ENCODE results near the gene SLC18A3.

DNA sequence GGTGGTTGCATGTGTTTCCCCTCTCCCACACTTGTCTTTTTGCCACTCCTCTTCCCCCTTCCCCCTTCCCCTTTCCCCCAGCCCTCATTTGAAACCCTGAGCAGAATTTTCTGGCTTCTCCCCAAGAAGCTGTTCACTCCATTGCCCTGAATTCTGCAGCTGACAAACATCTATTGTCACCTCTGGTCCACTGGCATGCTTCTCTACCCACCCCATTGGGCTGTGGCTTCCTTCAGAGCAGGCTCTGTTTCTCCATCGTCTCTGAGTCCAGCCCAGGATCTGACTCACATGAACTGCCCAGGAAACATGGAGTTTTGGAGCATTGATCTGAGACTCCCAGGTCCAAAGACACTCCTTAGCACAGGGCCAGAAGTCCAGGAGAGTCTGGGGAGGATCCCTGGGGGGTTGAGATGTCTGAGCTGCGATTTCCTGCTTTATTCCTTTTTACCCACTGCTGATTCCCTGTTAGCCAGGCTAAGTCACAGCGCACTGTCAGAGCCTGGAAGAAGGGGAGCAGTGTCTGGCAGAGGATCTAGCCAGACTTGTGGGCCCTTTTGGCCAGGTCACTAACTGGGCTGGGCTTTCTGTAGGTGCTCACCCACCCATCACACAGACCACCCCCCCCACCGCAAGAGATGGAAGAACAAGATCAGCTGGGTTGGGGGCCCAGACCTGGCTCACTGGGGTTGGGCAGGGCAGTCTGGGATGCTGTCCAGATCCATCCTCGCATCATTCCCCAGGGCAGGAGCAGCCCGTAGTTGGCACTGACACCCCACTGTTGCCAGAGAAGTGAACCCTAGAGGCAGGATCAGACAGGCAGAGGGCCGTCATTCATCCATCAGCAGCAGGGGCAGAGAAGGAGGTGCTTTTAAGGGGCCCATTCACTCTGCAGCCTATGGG lies 7.3 kb downstream of the SLC18A3 start:
- TF ChIP-seq, protein P1, sequence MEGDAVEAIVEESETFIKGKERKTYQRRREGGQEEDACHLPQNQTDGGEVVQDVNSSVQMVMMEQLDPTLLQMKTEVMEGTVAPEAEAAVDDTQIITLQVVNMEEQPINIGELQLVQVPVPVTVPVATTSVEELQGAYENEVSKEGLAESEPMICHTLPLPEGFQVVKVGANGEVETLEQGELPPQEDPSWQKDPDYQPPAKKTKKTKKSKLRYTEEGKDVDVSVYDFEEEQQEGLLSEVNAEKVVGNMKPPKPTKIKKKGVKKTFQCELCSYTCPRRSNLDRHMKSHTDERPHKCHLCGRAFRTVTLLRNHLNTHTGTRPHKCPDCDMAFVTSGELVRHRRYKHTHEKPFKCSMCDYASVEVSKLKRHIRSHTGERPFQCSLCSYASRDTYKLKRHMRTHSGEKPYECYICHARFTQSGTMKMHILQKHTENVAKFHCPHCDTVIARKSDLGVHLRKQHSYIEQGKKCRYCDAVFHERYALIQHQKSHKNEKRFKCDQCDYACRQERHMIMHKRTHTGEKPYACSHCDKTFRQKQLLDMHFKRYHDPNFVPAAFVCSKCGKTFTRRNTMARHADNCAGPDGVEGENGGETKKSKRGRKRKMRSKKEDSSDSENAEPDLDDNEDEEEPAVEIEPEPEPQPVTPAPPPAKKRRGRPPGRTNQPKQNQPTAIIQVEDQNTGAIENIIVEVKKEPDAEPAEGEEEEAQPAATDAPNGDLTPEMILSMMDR (IDR thresholded peaks at IDR 0.05): no peak
- no peak for TF ChIP-seq ZFX (IDR thresholded peaks at IDR 0.05; ENCODE audit: borderline replicate concordance)
